ENCODE data around the gene SETD1A.
A peak's percentile ranks its signal among the peaks of the same experiment; 100 is the strongest.

SETD1A gene

DNA sequence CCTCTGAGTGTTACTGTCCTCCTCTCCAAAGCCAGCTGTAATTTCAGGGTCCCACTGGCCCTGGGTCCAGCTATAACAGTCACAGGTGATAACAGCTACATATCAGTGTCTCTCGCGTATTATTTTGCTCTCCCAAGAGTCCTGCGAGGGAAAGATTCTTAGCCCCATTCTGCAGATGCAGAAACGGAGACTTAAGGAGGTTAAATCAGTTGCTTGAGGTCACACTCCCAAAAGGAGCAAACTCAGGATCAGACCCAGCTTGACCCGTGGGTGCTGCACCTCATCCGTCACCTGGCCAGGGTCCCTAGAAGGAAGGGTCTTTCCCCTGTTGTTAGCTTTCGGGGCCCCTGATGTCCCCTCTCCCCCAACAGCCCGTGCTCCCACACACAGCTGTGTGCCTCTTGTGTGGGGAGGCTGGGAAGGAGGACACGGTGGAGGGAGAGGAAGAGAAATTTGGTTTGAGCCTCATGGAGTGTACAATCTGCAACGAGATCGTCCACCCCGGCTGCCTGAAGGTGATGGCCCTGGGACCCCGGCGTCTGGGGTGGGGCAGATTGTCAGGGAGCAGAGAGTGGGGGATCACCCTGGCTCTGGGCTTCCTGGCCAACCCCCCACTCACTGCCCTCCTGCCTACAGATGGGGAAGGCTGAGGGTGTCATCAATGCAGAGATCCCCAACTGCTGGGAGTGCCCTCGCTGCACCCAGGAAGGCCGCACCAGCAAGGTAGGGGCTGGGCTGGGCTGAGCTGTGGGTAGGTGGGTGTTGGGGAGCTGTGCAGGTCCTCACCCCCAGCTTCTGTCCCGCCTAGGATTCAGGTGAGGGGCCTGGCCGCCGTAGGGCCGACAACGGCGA lies 30.4 kb upstream of the SETD1A start:
- TF ChIP-seq, protein P1, sequence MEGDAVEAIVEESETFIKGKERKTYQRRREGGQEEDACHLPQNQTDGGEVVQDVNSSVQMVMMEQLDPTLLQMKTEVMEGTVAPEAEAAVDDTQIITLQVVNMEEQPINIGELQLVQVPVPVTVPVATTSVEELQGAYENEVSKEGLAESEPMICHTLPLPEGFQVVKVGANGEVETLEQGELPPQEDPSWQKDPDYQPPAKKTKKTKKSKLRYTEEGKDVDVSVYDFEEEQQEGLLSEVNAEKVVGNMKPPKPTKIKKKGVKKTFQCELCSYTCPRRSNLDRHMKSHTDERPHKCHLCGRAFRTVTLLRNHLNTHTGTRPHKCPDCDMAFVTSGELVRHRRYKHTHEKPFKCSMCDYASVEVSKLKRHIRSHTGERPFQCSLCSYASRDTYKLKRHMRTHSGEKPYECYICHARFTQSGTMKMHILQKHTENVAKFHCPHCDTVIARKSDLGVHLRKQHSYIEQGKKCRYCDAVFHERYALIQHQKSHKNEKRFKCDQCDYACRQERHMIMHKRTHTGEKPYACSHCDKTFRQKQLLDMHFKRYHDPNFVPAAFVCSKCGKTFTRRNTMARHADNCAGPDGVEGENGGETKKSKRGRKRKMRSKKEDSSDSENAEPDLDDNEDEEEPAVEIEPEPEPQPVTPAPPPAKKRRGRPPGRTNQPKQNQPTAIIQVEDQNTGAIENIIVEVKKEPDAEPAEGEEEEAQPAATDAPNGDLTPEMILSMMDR (IDR thresholded peaks at IDR 0.05) = no peak
- Histone ChIP-seq H3K36me3 (peaks cover 7 to 62% (median 27%) of the 10 kb centered on the region in 3 donors), H3K4me1 (peaks cover 0 to 33% (median 16%) of the 10 kb centered on the region in 4 donors), H3K4me3 (no peak overlapping the region), H3K27ac (peak overlapping the region in 1 of 2 donors; percentile 43), H3K27me3 (no peaks in the 10 kb centered on the region), H3K9me3 (no peaks in the 10 kb centered on the region)
- no peak for DNase-seq
- intact Hi-C loops (cut with DNase I; ENCODE audit: low total_unique reads) = no loop called here

DNA sequence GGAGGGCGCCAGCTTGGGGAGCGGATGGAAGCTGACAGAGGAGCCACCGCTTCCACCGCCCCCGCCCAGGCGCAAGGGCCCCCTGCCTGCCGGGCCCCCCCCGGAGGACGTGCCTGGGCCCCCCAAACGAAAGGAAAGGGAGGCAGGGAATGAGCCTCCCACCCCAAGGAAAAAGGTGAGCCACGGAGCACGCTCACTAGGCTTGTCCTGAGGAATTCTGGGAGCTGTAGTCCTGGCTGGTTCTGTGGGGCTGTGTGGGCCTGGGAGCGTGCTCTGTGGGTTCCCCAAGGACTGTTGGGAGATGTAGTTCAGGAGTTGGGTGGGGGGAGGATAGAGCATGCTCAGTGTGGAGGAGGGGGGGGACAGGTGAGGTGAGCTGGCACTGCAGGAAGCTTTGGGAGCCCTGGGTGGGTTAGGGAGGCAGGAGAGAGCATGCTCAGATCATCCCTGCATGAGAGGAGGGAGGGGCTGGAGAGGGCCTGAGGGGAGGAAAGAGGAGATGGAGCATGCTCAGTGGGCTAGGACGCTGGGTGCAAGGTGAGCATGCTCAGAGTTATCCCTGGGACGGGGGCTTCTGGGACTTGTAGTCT lies 29.7 kb upstream of the SETD1A start:
- Histone ChIP-seq H3K4me1 (peaks cover 0 to 33% (median 16%) of the 10 kb centered on the region in 4 donors), H3K36me3 (peaks cover 7 to 69% (median 34%) of the 10 kb centered on the region in 3 donors), H3K27ac (peak overlapping the region in 1 of 2 donors; percentile 43), H3K4me3 (no peak overlapping the region), H3K9me3 (no peaks in the 10 kb centered on the region), H3K27me3 (no peaks in the 10 kb centered on the region)
- TF ChIP-seq, protein P1 (IDR thresholded peaks at IDR 0.05) = no peak
- intact Hi-C loops (cut with DNase I; ENCODE audit: low total_unique reads) = no loop called here
- no peak for DNase-seq

DNA sequence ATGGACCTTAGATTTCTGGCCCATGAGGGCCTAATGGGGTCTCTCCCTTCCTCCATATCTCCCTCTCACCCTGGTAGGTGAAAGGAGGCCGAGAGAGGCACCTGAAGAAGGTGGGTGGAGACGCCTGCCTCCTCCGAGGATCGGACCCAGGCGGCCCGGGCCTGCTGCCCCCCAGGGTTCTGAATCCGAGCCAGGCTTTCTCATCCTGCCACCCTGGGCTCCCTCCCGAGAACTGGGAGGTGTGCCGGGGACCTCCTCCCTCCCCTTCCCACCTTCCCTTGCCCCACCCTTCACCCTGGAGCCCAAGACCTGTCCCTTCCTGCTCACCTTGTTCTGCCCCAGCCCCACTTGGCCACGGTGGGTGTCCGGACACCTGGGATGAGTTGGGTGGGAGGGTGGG lies 29.2 kb upstream of the SETD1A start:
- no peak overlapping the region for H3K27ac ChIP-seq
- DNase-seq = no peak

DNA sequence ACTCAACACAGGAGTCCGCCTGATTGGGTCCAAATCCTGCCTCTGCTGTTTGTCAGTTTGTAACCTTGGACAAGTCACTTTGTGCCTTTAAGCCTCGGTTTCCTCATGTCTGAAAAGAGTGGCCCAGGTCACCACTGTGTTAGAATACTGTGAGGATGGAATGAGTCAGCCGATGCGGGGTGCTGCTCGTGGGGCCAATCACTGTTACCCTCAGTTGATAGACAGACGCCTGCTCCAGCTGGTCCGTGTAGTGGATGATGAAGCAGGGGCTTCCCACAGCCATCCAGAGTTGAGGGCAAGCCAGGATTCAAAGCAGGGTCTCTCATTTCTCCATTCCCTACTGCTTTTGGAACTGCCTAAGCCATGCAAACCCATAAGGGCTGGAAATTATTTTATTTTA lies 28.4 kb upstream of the SETD1A start:
- TF ChIP-seq, protein P1 (IDR thresholded peaks at IDR 0.05) = no peak
- Histone ChIP-seq H3K27ac (no peak overlapping the region), H3K36me3 (peaks cover 7 to 82% (median 38%) of the 10 kb centered on the region in 3 donors), H3K27me3 (no peaks in the 10 kb centered on the region), H3K9me3 (no peaks in the 10 kb centered on the region), H3K4me1 (peaks cover 0 to 27% (median 12%) of the 10 kb centered on the region in 4 donors), H3K4me3 (no peak overlapping the region)
- DNase-seq = no peak
- intact Hi-C loops (cut with DNase I; ENCODE audit: low total_unique reads) = no loop called here

More for the DNA sequence above, 29.2 kb upstream of the SETD1A start:
- Histone ChIP-seq H3K4me1 (peaks cover 0 to 33% (median 16%) of the 10 kb centered on the region in 4 donors), H3K9me3 (no peaks in the 10 kb centered on the region), H3K27me3 (no peaks in the 10 kb centered on the region), H3K36me3 (peaks cover 7 to 74% (median 38%) of the 10 kb centered on the region in 3 donors), H3K4me3 (no peak overlapping the region)
- intact Hi-C loops (cut with DNase I; ENCODE audit: low total_unique reads) = no loop called here
- TF ChIP-seq, protein P1 (IDR thresholded peaks at IDR 0.05) = no peak

DNA sequence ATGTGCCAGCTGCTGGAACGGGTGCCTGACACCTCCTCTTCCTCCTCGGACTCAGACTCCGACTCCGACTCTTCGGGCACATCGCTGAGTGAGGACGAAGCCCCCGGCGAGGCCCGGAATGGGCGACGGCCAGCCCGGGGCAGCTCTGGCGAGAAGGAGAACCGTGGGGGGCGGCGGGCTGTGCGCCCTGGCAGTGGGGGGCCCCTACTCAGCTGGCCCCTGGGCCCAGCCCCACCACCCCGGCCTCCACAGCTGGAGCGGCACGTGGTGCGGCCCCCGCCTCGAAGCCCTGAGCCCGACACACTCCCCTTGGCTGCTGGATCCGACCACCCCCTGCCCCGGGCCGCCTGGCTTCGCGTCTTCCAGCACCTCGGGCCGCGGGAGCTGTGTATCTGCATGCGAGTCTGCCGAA lies 27.4 kb upstream of the SETD1A start:
- H3K4me1 ChIP-seq = peaks cover 0 to 17% (median 3%) of the 10 kb centered on the region in 4 donors
- no peak for DNase-seq
- TF ChIP-seq, protein P1 (IDR thresholded peaks at IDR 0.05) = no peak

More for the DNA sequence above, 27.4 kb upstream of the SETD1A start:
- intact Hi-C loops (cut with DNase I; ENCODE audit: low total_unique reads) = no loop called here
- peaks cover 7 to 91% (median 38%) of the 10 kb centered on the region in 3 donors for H3K36me3 ChIP-seq
- H3K27ac ChIP-seq = no peak overlapping the region
- no peaks in the 10 kb centered on the region for H3K27me3 ChIP-seq
- no peak overlapping the region for H3K4me3 ChIP-seq
- H3K9me3 ChIP-seq = no peaks in the 10 kb centered on the region

Measured in tibial artery (tissue), 4 donors.